Gastrocnemius medialis (tissue), 4 donors: ENCODE measurements around the gene TBX20.

Experiments
- CTCF ChIP-seq, 5 experiments: fragments of 450-650 bp in 3 of 5; fragments of 200-600 bp in 2 of 5; sonication (generic) in 2 of 5; IDR thresholded peaks in 4 of 5; conservative IDR thresholded peaks in 1 of 5; 1 replicate in 4 of 5; 2 replicates in 1 of 5; pipeline ENCODE4 v1.5.1; 2016 to 2019; ENCODE audit warnings: antibody characterized with exemption in 5 of 5, mild to moderate bottlenecking in 3 of 5, moderate library complexity in 3 of 5
- POLR2A ChIP-seq, 2 donors: fragments of 450-650 bp; IDR thresholded peaks; one replicate each; pipeline ENCODE4 v1.6.1; 2017; ENCODE audit warnings: antibody characterized with exemption in 2 of 2, mild to moderate bottlenecking in 2 of 2, moderate library complexity in 2 of 2

DNA sequence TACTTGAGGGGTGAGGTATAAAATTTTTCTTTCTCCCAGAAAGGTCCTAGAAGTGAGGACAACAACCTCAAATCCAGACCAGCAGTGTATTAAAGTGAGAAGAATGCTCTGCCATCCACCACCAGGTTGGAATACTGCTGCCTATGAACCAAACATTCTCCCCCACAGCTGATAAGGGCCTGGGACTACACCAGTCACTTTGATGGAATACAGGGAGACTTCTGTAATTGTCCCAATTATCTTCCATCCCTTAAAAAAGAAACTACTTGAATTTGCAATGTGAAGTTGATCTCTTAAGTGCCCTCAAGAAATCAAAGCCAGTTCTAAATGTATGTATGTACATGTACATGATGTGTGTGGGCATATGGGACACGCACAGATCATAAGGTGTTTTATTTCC is 3.0 kb downstream of the TBX20 start:
- TF ChIP-seq CTCF (IDR thresholded peaks at IDR 0.05 in 4 of 5, conservative IDR thresholded peaks at IDR 0.05 in 1 of 5) (no peak), POLR2A (IDR thresholded peaks at IDR 0.05) (no peak)
